Measurements from ENCODE around the gene RBFOX1. TPM values are rescaled to one million over a fixed set of nuclear protein-coding genes. Genes with fewer than 3 reads are reported as not detected.

RBFOX1 gene
- total RNA-seq, 1 donor from 2014 or later, result 0.84 TPM

DNA sequence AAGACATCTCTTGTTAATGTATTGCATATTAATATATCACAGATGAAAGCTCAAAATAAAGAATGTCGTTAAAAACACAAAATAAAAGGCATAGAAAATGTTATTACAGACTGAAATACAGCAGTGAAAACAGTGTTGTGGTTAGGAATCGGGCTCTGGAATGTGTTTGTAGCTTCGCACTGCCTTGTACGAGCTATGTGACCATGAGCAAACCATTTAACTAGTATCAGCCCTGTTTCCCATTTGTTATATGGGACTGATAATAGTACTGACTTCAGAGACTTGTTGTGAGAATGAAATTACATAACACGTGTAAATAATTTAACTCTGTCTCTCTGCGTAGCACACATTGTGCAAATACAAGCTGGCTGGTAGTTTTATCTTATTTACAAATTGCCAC lies 648 bp upstream of the RBFOX1 start:
- H3K4me2 ChIP-seq (ENCODE audit: low read length), result no peak overlapping the region

GRCh38 chr16:7333180-7333725 lies 608 bp downstream of the RBFOX1 start:
- DNase-seq (ENCODE audit: low read depth) (no peak), FAIRE-seq (no peak)
- Mint-ChIP-seq H3K9me3 (ENCODE audit: unreplicated experiment) (no peaks in the 10 kb centered on the region), H3K36me3 (ENCODE audit: low read depth, unreplicated experiment) (no peaks in the 10 kb centered on the region), H3K27me3 (ENCODE audit: low read depth, unreplicated experiment) (peaks cover 2% of the 10 kb centered on the region), H3K4me1 (ENCODE audit: low read depth, unreplicated experiment) (peaks cover 26% of the 10 kb centered on the region), H3K4me3 (ENCODE audit: unreplicated experiment) (no peak overlapping the region), H3K27ac (ENCODE audit: unreplicated experiment) (no peak overlapping the region)
- Histone ChIP-seq H3K79me2 (ENCODE audit: insufficient read depth, low read length) (no peaks in the 10 kb centered on the region), H3K9ac (ENCODE audit: low read length) (no peak overlapping the region), H3K4me2 (ENCODE audit: low read length) (no peak overlapping the region), H2AFZ (ENCODE audit: low read depth, low read length) (no peak overlapping the region), H3K27me3 (ENCODE audit: insufficient read depth, low read length) (no peaks in the 10 kb centered on the region), H3K36me3 (ENCODE audit: insufficient read depth, low read length) (no peaks in the 10 kb centered on the region), H3K4me1 (ENCODE audit: insufficient read depth, low read length) (no peaks in the 10 kb centered on the region), H3K27ac (ENCODE audit: low read depth, low read length) (no peak overlapping the region), H4K20me1 (ENCODE audit: insufficient read depth, low read length) (no peaks in the 10 kb centered on the region), H3K4me3 (ENCODE audit: insufficient read depth, low read depth, low read length) (no peak overlapping the region), H3K9me3 (ENCODE audit: insufficient read depth, low read depth, low read length) (peaks cover 6% of the 10 kb centered on the region)
- TF ChIP-seq EZH2 (IDR thresholded peaks at IDR 0.05; ENCODE audit: insufficient read depth, low read length) (no peak), CTCF (IDR thresholded peaks at IDR 0.05; ENCODE audit: insufficient read depth, low read depth, low read length) (no peak)

More for the DNA sequence above, 648 bp upstream of the RBFOX1 start:
- FAIRE-seq, result no peak
- no peak overlapping the region for H3K4me3 ChIP-seq (ENCODE audit: insufficient read depth, low read depth, low read length)
- no peak overlapping the region for H3K27ac ChIP-seq (ENCODE audit: low read depth, low read length)
- Mint-ChIP-seq H3K9me3 (ENCODE audit: unreplicated experiment) (no peaks in the 10 kb centered on the region), H3K36me3 (ENCODE audit: low read depth, unreplicated experiment) (no peaks in the 10 kb centered on the region), H3K27ac (ENCODE audit: unreplicated experiment) (peak overlapping the region; percentile 54), H3K27me3 (ENCODE audit: low read depth, unreplicated experiment) (peaks cover 4% of the 10 kb centered on the region), H3K4me1 (ENCODE audit: low read depth, unreplicated experiment) (peaks cover 26% of the 10 kb centered on the region), H3K4me3 (ENCODE audit: unreplicated experiment) (no peak overlapping the region)
- H3K4me1 ChIP-seq (ENCODE audit: insufficient read depth, low read length), result no peaks in the 10 kb centered on the region
- H4K20me1 ChIP-seq (ENCODE audit: insufficient read depth, low read length), result no peaks in the 10 kb centered on the region
- no peaks in the 10 kb centered on the region for H3K36me3 ChIP-seq (ENCODE audit: insufficient read depth, low read length)
- TF ChIP-seq CTCF (IDR thresholded peaks at IDR 0.05; ENCODE audit: insufficient read depth, low read depth, low read length) (no peak), EZH2 (IDR thresholded peaks at IDR 0.05; ENCODE audit: insufficient read depth, low read length) (no peak)
- no peak overlapping the region for H3K9ac ChIP-seq (ENCODE audit: low read length)
- peaks cover 6% of the 10 kb centered on the region for H3K9me3 ChIP-seq (ENCODE audit: insufficient read depth, low read depth, low read length)
- H3K79me2 ChIP-seq (ENCODE audit: insufficient read depth, low read length), result no peaks in the 10 kb centered on the region
- H2AFZ ChIP-seq (ENCODE audit: low read depth, low read length), result no peak overlapping the region
- H3K27me3 ChIP-seq (ENCODE audit: insufficient read depth, low read length), result no peaks in the 10 kb centered on the region
- no peak for DNase-seq (ENCODE audit: low read depth)

- H3K27me3 ChIP-seq (ENCODE audit: insufficient read depth, low read length), result no peaks in the 10 kb centered on the region
- no peaks in the 10 kb centered on the region for H3K36me3 ChIP-seq (ENCODE audit: insufficient read depth, low read length)
- Mint-ChIP-seq H3K4me1 (ENCODE audit: low read depth, unreplicated experiment) (peaks cover 26% of the 10 kb centered on the region), H3K36me3 (ENCODE audit: low read depth, unreplicated experiment) (no peaks in the 10 kb centered on the region), H3K27me3 (ENCODE audit: low read depth, unreplicated experiment) (peaks cover 3% of the 10 kb centered on the region), H3K4me3 (ENCODE audit: unreplicated experiment) (no peak overlapping the region), H3K9me3 (ENCODE audit: unreplicated experiment) (no peaks in the 10 kb centered on the region), H3K27ac (ENCODE audit: unreplicated experiment) (no peak overlapping the region)
- H3K9ac ChIP-seq (ENCODE audit: low read length), result no peak overlapping the region
- H3K9me3 ChIP-seq (ENCODE audit: insufficient read depth, low read depth, low read length), result no peaks in the 10 kb centered on the region
- no peak overlapping the region for H3K4me3 ChIP-seq (ENCODE audit: insufficient read depth, low read depth, low read length)
- H3K79me2 ChIP-seq (ENCODE audit: insufficient read depth, low read length), result no peaks in the 10 kb centered on the region
- no peaks in the 10 kb centered on the region for H4K20me1 ChIP-seq (ENCODE audit: insufficient read depth, low read length)
- H3K4me2 ChIP-seq (ENCODE audit: low read length), result no peak overlapping the region
- DNase-seq (ENCODE audit: low read depth) (no peak), FAIRE-seq (no peak)
- H2AFZ ChIP-seq (ENCODE audit: low read depth, low read length), result no peak overlapping the region
- H3K4me1 ChIP-seq (ENCODE audit: insufficient read depth, low read length), result no peaks in the 10 kb centered on the region
- no peak overlapping the region for H3K27ac ChIP-seq (ENCODE audit: low read depth, low read length)
- TF ChIP-seq CTCF (IDR thresholded peaks at IDR 0.05; ENCODE audit: insufficient read depth, low read depth, low read length), result no peak
- TF ChIP-seq EZH2 (IDR thresholded peaks at IDR 0.05; ENCODE audit: insufficient read depth, low read length), result no peak
Measured at GRCh38 chr16:7334801-7335560, 2.3 kb downstream of the RBFOX1 start.
